ENCODE measurements around the gene SDF2L1. TPM values are rescaled to one million over a fixed set of nuclear protein-coding genes. Genes with fewer than 3 reads are reported as not detected.
A peak's percentile ranks its signal among the peaks of the same experiment; 100 is the strongest.

Gene SDF2L1
- total and polyA plus RNA-seq, 9 of the 15 experiments (the other 6 are each of a cell fraction or from before 2014, with no cell fraction given), result 15.1 to 989 (median 124) TPM

- TF ChIP-seq AFF4 (CRISPR knock-in tag; IDR thresholded peaks at IDR 0.05) (peak; percentile 66; the same call in 1 of the 2 replicates), SNRNP70 (optimal IDR thresholded peaks at IDR 0.05; ENCODE audit: low read depth, low read length) (peak; percentile 84), WHSC1 (IDR thresholded peaks at IDR 0.05; ENCODE audit: low read length) (peak; percentile 96), ZNF561 (CRISPR knock-in tag; conservative IDR thresholded peaks at IDR 0.05) (0 out of 2 replicates have a peak, but pooled peaks have one; percentile 5), NFIX (CRISPR knock-in tag; IDR thresholded peaks at IDR 0.05; ENCODE audit: low read depth) (no peak), ZNF398 (CRISPR knock-in tag; IDR thresholded peaks at IDR 0.05) (no peak), FOSL1 (tag; conservative IDR thresholded peaks at IDR 0.05) (no peak), KAT7 (CRISPR knock-in tag; IDR thresholded peaks at IDR 0.05; ENCODE audit: borderline replicate concordance) (peak; percentile 70; the same call in 1 of the 2 replicates), BRCA1 (IDR thresholded peaks at IDR 0.05) (no peak), BRCA1 (CRISPR knock-in tag; IDR thresholded peaks at IDR 0.05) (0 out of 2 replicates have a peak, but pooled peaks have one; percentile 42), HES1 (IDR thresholded peaks at IDR 0.05; ENCODE audit: low read depth) (no peak), ZNF347 (CRISPR knock-in tag; IDR thresholded peaks at IDR 0.05; ENCODE audit: low read depth) (no peak), GABPB1 (CRISPR knock-in tag; IDR thresholded peaks at IDR 0.05) (0 out of 2 replicates have a peak, but pooled peaks have one; percentile 9), SRSF7 (optimal IDR thresholded peaks at IDR 0.05; ENCODE audit: low read depth, low read length) (no peak), CEBPZ (IDR thresholded peaks at IDR 0.05; ENCODE audit: borderline replicate concordance, low read depth, low read length) (0 out of 2 replicates have a peak, but pooled peaks have one; percentile 35), CBX1 (IDR thresholded peaks at IDR 0.05; ENCODE audit: low read depth) (no peak), MED1 (CRISPR knock-in tag; IDR thresholded peaks at IDR 0.05; ENCODE audit: borderline replicate concordance) (0 out of 2 replicates have a peak, but pooled peaks have one; percentile 21)
Measured at GRCh38 chr22:21599053-21599893, 42.8 kb upstream of the SDF2L1 start (continued).
